D721Med (cell line): ENCODE results near the gene LRMDA.

ENCODE experiments used
- DNase-seq: peaks from one replicate; pipeline ENCODE4 v3.0.0; 2011; ENCODE audit warnings: low spot score; ENCODE audit not compliant: insufficient read length
- FAIRE-seq: peaks from 2 replicates; lab custom pipeline; 2011; peaks lifted over from hg19 to GRCh38; lab: Jason Lieb, UNC
- CTCF ChIP-seq: IDR thresholded peaks from 2 replicates; pipeline ENCODE4 v1.5.1; 2012; ENCODE audit warnings: mild to moderate bottlenecking, control low read depth; ENCODE audit not compliant: insufficient read depth; ENCODE audit errors: missing control alignments

LRMDA gene

DNA sequence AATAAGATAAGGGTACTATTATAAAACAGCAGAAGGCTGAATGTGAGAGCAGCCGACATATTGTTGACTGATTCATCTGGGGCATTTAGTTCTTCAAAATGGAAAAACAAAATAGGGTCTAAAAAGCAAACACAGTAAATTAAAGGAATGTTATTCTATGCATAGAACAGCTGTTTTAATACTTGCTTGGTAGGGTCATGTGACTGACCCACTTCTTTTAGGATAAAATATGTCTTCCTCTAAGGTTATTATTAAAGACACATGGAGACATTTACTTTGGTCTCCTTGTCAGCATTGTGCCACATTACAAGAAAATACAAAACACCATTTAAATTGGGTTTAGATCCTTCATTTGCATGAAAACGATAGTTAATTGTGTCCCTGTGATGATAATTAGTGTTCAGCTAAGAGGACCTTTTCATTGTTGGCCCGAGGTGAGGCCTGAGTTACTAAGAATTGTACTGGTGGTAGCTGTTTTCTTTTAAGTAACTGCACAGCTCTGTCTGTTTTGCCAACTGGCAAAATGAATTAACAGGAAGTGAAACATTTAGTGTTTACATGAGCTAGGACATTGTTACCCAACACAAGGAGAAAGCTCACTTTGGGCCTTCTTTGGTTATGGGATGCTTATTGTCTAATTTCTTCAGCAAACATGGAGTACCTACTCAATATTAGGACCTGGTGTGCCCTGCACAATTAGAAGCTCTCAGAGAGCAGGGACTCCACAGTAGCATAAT lies 764.4 kb downstream of the LRMDA start:
- DNase-seq: no peak
- TF ChIP-seq CTCF: no peak

DNA sequence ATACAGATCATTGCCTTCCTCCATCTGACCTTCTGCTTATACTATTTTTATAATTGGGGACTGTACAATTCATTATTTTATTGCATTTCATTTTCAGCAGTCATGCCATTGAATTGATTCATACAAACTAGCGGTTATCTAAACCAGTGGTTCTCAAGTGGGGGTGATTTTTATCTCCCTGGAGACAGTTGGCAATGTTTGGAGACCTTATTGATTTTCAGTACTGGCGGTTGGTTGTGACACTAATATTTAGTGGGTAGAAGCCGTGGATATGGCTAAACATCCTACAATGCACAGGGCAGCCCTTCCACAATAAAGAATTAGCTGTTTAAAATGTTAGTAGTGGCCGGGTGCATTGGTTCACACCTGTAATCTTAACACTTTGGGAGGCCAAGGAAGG lies 765.9 kb downstream of the LRMDA start:
- TF ChIP-seq CTCF: no peak
- DNase-seq: no peak
- FAIRE-seq: no peak

More for the DNA sequence above, 764.4 kb downstream of the LRMDA start:
- FAIRE-seq: no peak

- TF ChIP-seq CTCF: no peak
- DNase-seq: no peak
- FAIRE-seq: no peak
Observed at GRCh38 chr10:76198287-76199035, 767.0 kb downstream of the LRMDA start.

DNA sequence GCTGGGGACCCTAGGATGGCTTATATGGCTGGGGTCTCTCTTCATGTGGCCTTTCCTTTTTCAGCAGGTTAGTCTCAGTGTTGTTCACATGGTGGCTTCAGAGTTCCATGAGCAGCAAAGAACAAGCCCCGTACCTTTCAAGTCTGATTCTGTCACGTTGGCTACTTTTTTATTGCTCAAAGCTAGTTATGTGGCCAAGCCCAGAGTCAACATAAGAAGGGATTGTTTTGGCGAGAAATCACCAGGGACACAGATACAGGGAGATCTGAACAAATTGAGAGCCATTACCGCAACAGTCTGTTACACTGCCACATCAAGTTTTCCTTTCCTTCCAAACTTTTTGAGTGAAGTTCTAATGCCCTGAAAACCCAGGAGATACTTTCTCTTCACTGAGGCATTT lies 770.5 kb downstream of the LRMDA start:
- no peak for TF ChIP-seq CTCF
- FAIRE-seq: no peak
- no peak for DNase-seq

DNA sequence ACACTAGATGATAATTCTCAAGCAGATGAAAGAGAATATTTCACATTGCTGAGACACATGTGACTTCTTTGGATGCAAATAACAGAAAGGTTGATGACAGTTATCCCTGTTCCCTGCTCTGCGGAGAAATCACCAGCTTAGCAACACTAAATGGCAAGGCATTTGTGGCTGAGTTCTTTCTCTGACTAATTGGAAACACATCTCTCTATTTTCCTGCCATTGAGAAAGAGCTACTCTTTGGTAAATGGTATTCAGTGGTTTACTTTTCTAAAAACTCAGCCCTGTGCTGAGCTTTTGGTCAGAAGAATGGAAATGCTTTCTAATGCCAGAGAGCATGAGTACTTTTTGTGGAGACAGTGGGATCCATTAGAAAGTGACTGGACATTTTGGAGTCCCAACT lies 771.4 kb downstream of the LRMDA start:
- no peak for TF ChIP-seq CTCF
- FAIRE-seq (no peak), DNase-seq (no peak)

DNA sequence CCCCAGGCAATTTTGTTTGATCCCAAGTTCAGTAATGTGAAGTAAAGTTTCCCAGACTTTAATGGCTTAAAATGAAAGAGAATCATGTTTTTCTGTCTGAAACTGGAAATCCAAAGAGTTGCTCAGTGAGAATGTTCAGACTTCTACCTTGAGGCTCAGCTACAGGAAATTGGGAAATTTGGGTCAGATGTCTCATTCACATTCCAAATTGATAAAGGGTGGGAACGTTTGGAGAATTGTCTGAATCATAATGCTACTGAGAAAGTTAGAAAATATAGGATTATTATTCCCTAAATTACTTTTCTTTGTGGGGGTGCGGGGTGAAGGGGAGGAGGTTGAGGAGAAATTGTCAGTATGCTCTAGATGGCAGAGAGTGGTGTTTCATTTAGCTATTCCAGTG lies 773.9 kb downstream of the LRMDA start:
- FAIRE-seq (no peak), DNase-seq (no peak)
- TF ChIP-seq CTCF: no peak

GRCh38 chr10:76206797-76207352 lies 775.5 kb downstream of the LRMDA start:
- FAIRE-seq (no peak), DNase-seq (no peak)
- TF ChIP-seq CTCF: no peak
